NCI-H748 treated with DMSO at 0.1 percent for 48 hours (cell line): ENCODE data around the gene SPEF1.
"Not testable (repeated sequence)": the region's sequence is repeated elsewhere in the genome, so short reads cannot be mapped to it uniquely, and the experiment has no call there.

Experiments
- DNase-seq: peaks from one replicate; lab custom pipeline; 2025; lab: John Stamatoyannopoulos, UW

The SPEF1 gene

DNA sequence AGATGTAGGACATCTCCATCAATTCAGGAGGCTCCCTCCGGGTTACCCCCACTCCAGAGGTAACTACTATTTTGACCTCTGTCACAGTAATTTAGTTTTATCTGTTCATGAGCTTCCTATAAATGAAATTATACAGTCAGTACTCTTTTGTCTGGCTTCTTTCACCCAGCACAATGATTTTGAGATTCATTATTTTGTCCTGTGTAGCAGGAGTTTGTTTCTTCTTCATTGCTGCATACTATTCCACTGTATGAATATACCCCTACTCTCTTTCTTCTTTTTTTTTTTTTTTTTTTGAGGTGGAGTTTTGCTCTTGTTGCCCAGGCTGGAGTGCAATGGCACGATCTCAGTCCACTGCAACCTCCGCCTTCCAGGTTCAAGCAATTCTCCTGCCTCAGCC is 27.3 kb upstream of the SPEF1 start:
- DNase-seq: no peak

DNA sequence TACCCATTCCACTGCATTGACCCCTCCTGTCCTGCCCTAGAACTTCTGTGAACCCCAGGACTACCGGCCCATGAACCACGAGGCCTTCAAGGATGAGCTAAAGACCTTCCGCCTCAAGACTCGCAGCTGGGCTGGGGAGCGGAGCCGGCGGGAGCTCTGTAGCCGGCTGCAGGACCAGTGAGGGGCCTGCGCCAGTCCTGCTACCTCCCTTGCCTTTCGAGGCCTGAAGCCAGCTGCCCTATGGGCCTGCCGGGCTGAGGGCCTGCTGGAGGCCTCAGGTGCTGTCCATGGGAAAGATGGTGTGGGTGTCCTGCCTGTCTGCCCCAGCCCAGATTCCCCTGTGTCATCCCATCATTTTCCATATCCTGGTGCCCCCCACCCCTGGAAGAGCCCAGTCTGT is 23.5 kb upstream of the SPEF1 start:
- no peak for DNase-seq

DNA sequence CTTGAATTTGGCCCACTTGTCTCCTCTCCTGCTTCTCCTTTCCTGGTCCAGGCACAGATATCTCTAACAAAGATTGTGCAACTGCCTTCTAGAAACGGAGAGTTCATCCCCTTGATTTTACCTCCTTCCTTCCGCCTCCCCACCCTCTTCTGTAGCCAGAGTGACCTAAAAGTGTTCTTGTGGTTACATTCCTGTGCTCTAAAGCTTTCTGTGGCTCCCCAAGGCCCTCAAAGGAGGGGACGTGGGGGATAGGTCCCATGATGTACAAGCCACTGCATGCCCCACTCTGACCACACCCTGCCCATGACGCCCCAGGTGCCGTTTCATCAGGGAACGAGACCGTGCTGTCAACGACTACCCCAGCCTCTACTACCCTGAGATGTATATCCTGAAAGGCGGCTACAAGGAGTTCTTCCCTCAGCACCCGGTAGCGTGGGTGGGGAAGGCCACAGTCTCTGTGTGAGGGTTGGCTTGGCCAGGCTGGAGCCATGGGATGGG is 23.1 kb upstream of the SPEF1 start:
- no peak for DNase-seq

DNA sequence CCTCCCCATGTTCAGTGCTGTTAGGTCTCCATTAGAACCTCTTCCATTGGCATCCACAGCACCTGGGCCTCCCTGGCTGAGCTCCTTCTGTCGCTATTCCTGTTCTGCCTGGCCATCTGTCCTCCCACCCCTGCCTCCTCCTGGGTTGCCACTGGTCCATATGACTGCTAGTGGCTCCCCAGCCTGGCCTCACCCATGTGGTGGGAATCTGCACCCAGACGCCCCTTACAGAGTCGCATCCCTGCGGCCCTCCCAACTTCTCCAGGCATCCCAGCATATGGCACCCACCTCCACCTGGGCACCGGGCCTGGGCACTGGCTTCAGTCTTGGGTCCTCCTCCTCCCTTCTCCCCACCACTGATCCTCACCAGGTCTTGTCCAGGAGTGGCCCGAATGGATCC is 22.6 kb upstream of the SPEF1 start:
- no peak for DNase-seq

DNA sequence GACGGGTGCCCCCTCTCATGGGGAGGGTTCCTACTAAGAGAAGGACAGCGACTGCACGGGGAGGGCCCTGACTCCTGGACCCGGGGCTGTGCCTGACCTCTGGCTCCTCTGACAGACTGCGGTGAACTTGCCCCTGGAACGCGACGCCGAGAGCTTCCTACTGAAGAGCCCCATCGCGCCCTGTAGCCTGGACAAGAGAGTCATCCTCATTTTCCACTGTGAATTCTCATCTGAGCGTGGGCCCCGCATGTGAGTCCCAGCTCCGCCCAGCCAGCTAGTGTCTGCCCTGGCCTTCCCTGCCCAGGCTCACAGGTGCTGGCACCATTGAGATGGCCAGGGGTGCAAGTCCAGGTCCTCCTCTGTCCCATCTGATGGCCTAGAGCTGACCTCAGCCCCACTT is 22.0 kb upstream of the SPEF1 start:
- no peak for DNase-seq

- no peak for DNase-seq
These were observed 21.4 kb upstream of the SPEF1 start for GRCh38 chr20:3802524-3803239.

DNA sequence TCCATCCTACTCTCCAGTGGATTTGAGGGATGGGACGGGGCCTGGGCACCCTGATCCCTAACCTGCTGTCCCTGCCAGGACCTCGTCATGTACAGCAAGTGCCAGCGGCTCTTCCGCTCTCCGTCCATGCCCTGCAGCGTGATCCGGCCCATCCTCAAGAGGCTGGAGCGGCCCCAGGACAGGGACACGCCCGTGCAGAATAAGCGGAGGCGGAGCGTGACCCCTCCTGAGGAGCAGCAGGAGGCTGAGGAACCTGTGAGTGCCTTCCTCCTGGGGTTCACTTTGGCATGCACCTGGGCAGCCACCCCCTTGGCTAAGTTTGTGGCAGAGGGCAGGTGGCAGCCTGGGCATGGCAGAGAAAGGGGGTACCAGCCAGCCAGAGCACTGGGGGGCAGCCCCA is 20.6 kb upstream of the SPEF1 start:
- no peak for DNase-seq

GRCh38 chr20:3801299-3801698 is 20.1 kb upstream of the SPEF1 start:
- DNase-seq: no peak

DNA sequence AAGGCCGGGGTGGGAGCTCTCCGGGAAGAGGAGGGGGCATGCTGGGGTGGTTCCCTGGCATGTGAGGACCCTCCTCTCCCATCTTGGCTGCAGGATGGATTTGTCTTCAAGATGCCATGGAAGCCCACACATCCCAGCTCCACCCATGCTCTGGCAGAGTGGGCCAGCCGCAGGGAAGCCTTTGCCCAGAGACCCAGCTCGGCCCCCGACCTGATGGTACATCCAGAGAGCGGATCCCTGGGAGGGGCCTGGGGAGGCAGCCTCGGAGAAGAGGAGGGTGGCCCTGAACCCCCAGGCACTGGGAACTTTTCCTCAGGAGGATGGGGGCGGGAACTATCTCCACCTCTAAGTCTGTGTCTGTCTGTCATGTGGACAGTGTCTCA is 19.6 kb upstream of the SPEF1 start:
- no peak for DNase-seq

- no peak for DNase-seq
These were observed 19.1 kb upstream of the SPEF1 start for GRCh38 chr20:3800256-3800877.

DNA sequence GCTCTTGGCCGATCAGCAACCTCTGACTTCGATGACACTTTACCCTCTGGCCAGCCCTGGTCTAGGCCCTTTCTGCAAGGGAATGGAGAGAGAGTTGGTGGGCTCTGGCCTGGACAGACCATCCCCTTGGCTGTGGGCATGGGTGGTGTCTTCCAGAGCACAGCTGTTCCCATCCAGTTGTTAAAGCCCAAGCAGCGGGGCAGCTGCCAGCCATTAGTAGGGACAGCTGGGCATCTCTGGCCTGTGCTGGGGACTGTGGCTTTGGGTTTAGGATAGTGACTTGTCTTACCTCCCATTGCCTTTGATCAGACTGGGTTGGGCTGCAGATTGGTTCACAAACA is 17.6 kb upstream of the SPEF1 start:
- no peak for DNase-seq

- DNase-seq: no peak
These were observed 17.1 kb upstream of the SPEF1 start for GRCh38 chr20:3798373-3798768.

GRCh38 chr20:3797592-3798372 is 16.5 kb upstream of the SPEF1 start:
- DNase-seq: peak; percentile 31

DNA sequence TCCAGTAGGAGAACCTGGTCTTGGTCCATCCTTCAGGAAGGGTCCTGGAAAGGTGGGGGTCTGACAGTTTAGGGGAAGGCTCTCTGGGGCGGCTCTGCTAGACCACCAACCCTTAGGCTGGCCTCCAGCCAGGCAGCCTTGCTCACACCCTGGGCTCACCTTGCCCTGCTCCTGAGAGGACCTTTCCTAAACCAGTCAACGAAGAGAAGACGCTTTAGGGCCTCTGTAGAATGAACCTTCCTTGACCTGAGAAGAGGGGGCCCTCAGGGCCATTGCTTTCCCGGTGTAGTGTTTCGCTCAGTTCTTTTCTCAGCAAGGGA is 15.9 kb upstream of the SPEF1 start:
- no peak for DNase-seq

GRCh38 chr20:3796477-3797225 is 15.4 kb upstream of the SPEF1 start:
- no peak for DNase-seq

DNA sequence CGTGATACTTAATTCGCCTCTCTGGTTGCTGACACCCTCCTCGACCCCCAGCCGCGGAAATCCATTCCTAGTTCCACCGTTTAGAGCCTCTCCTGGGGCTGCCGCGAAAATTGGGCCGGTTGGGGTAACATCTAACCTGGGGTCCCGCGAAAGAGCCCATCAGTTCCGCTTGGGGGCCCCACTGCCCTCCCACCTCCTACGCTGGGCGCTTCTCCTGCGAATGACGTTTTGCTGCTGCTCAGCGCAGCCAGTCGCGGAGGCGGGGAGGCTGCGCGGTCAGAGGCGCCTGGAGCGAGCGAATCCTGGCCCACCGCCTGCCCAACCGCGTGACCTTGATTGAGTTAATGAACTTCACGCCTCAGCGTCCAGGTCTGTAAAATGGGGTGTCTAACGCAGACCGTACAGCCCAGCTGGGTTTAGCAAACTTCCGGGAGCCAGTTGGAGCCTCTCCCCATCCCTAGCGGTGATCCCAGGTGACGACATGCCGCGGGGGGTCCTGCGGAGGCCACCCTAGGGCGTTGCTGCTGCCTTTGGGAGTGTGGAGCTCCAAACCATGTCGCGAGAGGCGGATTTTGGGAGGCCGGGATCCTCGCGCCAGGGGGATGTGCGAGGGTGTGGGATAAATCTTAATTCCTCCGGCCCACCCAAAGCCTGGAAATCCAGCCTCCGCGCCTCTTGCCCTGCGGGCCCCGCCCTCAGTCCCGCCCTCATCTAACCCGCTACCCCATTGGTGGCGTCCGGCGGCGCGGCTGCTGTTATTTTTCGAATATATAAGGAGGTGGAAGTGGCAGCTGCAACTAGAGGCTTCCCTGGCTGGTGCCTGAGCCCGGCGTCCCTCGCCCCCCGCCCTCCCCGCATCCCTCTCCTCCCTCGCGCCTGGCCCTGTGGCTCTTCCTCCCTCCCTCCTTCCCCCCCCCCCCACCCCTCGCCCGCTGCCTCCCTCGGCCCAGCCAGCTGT is 14.5 kb upstream of the SPEF1 start, which contains the start of gene CDC25B:
TSS of gene CDC25B (plus strand) at position 800 of the 958 bp plus-strand sequence. CDS start 222 bp downstream, outside the sequence.
- DNase-seq: peak; percentile 93

DNA sequence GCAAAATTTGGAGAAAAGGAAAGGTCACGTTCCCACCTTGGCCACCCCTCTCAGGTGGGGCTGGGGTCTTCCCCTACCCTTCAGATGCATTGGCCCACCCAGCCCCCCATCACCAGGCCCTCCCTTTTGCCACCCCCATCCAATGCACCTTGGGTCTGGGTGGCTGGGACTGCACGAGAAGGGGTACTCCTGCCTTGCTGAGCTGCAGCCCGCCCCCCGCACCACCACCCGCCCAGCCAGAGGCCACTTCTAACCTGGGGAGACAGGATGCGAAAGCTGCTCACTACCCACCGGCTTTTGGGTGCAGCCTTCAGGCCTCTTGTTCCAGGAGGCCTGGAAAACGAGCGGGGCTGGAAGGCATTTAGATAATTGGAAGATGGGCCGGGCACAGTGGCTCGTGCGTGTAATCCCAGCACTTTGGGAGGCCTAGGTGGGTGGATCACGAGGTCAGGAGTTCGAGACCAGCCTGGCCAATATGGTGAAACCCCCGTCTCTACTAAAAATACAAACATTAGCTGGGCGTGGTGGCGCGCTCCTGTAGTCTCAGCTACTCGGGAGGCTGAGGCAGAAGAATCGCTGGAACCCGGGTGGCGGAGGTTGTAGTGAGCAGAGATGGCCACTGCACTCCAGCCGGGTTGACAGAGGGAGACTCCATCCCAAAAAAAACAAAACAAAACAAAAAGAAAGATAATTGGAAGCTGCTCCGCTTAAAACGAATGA is 13.6 kb upstream of the SPEF1 start:
- no peak for DNase-seq

GRCh38 chr20:3794168-3794567 is 12.9 kb upstream of the SPEF1 start:
- DNase-seq: not testable (repeated sequence)

DNA sequence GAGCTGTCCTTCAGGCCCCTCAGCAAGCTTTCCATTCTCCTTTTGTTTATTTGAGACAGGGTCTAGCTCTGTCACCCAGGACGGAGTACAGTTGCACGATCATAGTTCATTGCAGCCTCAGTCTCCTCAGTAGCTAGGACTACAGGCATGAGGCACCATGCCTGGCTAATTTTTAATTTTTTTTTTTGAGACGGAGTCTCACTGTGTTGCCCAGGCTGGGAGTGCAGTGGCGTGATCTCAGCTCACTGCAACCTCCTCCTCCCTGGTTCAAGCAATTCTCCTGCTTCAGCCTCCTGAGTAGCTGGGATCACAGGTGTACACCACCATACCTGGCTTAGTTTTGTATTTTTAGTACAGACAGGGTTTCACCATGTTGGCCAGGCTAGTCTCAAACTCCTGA is 8.0 kb upstream of the SPEF1 start:
- not testable (repeated sequence) for DNase-seq

DNA sequence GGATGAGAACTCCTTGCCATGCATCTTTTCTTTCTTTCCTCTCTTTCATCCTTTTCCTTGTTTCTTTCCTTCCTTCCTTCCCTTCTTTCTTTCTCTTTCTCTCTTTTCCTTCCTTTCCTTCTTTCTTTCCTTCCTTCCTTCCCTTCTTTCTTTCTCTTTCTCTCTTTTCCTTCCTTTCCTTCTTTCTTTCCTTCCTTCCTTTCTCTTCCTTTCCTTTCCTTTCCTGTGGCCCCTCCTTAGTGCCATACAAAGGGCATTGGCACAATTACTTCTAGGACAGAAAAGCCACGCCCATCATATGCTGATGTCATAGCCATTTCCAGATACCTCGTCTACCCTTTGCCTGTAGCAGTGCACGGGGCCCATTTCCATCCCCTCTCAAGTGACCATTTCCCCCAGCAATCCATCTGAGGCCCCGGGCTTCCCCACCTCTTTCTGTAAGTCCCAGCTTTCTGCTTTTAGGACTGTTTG is 7.5 kb upstream of the SPEF1 start:
- DNase-seq: peak; percentile 36
